Tibial nerve (tissue), 4 donors: ENCODE results near the gene NXPH2.

ENCODE experiments used
- CTCF ChIP-seq, 5 experiments: fragments of 200-600 bp in 3 of 5; fragments of 450-650 bp in 2 of 5; sonication (generic) in 3 of 5; IDR thresholded peaks; one replicate each; pipeline ENCODE4 v1.5.1; 2016 to 2019; ENCODE audit warnings: antibody characterized with exemption in 5 of 5, mild to moderate bottlenecking in 3 of 5, moderate library complexity in 2 of 5
- EP300 ChIP-seq, 2 donors: sonication (generic); formaldehyde crosslinking; IDR thresholded peaks; one replicate each; pipeline ENCODE4 v1.6.1; 2017; ENCODE audit warnings: antibody characterized with exemption in 2 of 2, mild to moderate bottlenecking in 1 of 2
- POLR2A ChIP-seq, 2 donors: fragments of 450-650 bp; IDR thresholded peaks; one replicate each; pipeline ENCODE4 v1.6.1; 2017; ENCODE audit warnings: antibody characterized with exemption in 2 of 2, mild to moderate bottlenecking in 2 of 2, moderate library complexity in 2 of 2

DNA sequence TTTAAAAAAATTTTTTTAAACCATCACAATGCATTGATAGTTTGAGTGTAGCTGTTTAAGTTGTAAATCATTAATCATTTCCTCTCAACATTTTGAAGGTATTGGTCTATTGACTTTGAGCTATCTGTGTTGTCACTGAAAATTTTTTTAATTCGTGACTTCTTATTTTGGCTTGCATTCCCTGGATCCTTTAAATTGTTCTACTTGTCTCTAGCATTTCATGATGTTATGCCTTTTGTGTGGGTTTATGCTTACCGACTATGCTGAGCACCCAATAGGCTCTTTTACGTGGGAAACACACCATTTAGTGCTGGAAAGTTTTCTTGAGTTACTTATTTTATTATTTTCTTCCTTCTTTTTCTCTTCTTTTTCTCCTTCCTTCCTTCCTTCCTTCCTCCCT, 31.2 kb upstream of the NXPH2 start:
- TF ChIP-seq CTCF (IDR thresholded peaks at IDR 0.05) (no peak), EP300 (IDR thresholded peaks at IDR 0.05) (no peak), POLR2A (IDR thresholded peaks at IDR 0.05) (no peak)
